GM12878 (cell line): ENCODE data around the gene SLC35G1. TPM values are rescaled to one million over a fixed set of nuclear protein-coding genes. Genes with fewer than 3 reads are reported as not detected.

Experiments
- ATAC-seq: fragments of 200-7000 bp; cut with Tn5 transposase; 3 replicates; pipeline ENCODE4 v1.9.1; 2020; ENCODE audit warnings: mild to moderate bottlenecking, moderate library complexity
- BruUV-seq: library from RNA; stranded (reverse); fragments of 400-500 nt; replicated peaks from 2 replicates; lab custom pipeline; 2021; lab: Mats Ljungman, UMichigan
- CTCF ChIA-PET: fragments of 300-600 bp; sonication (Branson Sonifier 250); formaldehyde crosslinking; extraction: SDS; loops from one replicate; lab custom pipeline; 2021; ENCODE audit warnings: inconsistent platforms; lab: Yijun Ruan, JAX
- POLR2A ChIA-PET: fragments of 350-600 bp; formaldehyde crosslinking; extraction: SDS; loops from one replicate; lab custom pipeline; 2021; ENCODE audit warnings: inconsistent platforms; lab: Charles Lee
- RAD21 ChIA-PET: fragments of 300-600 bp; sonication (Branson Sonifier 250); formaldehyde crosslinking; loops from one replicate; lab custom pipeline; 2023; ENCODE audit warnings: antibody characterized with exemption; ENCODE audit not compliant: unreplicated experiment; lab: Charles Lee
- SMC1A ChIA-PET: fragments of 300-600 bp; sonication (Branson Sonifier 250); formaldehyde crosslinking; loops from one replicate; lab custom pipeline; 2023; ENCODE audit not compliant: unreplicated experiment, uncharacterized antibody; lab: Charles Lee
- DNase-seq: peaks from one replicate; pipeline ENCODE4 v3.0.0-alpha.2; 2011; ENCODE audit warnings: low read depth, low spot score
- FAIRE-seq: peaks from 3 replicates; lab custom pipeline; 2011; peaks lifted over from hg19 to GRCh38; lab: Jason Lieb, UNC
- H2AFZ ChIP-seq: 2 replicates; pipeline ENCODE4 v1.6.0; 2011; ENCODE audit warnings: low read depth, low read length, control low read depth; ENCODE audit not compliant: control insufficient read depth
- H3K27ac ChIP-seq: 2 replicates; pipeline ENCODE4 v1.5.1; 2011; ENCODE audit warnings: control low read depth; ENCODE audit not compliant: control insufficient read depth, insufficient read depth
- H3K27me3 ChIP-seq, 2 experiments: replicated peaks in 1 of 2; 2 replicates each; pipeline versions ENCODE4 v1.6.0 to v1.6.1; 2011; ENCODE audit warnings: low read length in 1 of 2; ENCODE audit not compliant: control insufficient read depth in 2 of 2, insufficient read depth in 2 of 2
- H3K36me3 ChIP-seq, 2 experiments: 2 replicates each; pipeline ENCODE4 v1.5.1; 2011; ENCODE audit warnings: low read length in 1 of 2; ENCODE audit not compliant: control insufficient read depth in 2 of 2, insufficient read depth in 2 of 2
- H3K4me1 ChIP-seq: 2 replicates; pipeline ENCODE4 v1.6.1; 2011; ENCODE audit warnings: mild to moderate bottlenecking, low read length, moderate library complexity, mixed read lengths; ENCODE audit not compliant: control insufficient read depth, insufficient read depth
- H3K4me2 ChIP-seq: 2 replicates; pipeline ENCODE4 v1.6.0; 2011; ENCODE audit warnings: control low read depth; ENCODE audit not compliant: control insufficient read depth, insufficient read depth
- H3K4me3 ChIP-seq: fragments of 200-600 bp; sonication (generic); 2 replicates; pipeline ENCODE4 v1.5.1; 2016
- H3K79me2 ChIP-seq: 2 replicates; pipeline ENCODE4 v1.6.0; 2011; ENCODE audit warnings: low read length; ENCODE audit not compliant: control insufficient read depth, insufficient read depth
- H3K9ac ChIP-seq: 2 replicates; pipeline ENCODE4 v1.8.0; 2011; ENCODE audit warnings: low read length, control low read depth, mixed read lengths; ENCODE audit not compliant: control insufficient read depth, insufficient read depth
- H3K9me3 ChIP-seq: replicated peaks from 3 replicates; pipeline ENCODE4 v1.5.1; 2011; ENCODE audit warnings: mild to moderate bottlenecking, low read length; ENCODE audit not compliant: control insufficient read depth, insufficient read depth
- H4K20me1 ChIP-seq: 2 replicates; pipeline ENCODE4 v1.6.0; 2011; ENCODE audit not compliant: control insufficient read depth, insufficient read depth
- CHD4 ChIP-seq: fragments of 200-600 bp; sonication (generic); IDR thresholded peaks from 2 replicates; pipeline ENCODE4 v1.6.1; 2016; ENCODE audit warnings: mild to moderate bottlenecking
- EP300 ChIP-seq, 2 experiments: fragments of 150-350 bp in 1 of 2; IDR thresholded peaks; 2 replicates each; pipeline ENCODE4 v1.6.1; 2011 to 2012; ENCODE audit warnings: low read depth in 2 of 2, low read length in 2 of 2, borderline replicate concordance in 1 of 2, improper control_type of control experiment in 1 of 2, inconsistent platforms in 1 of 2; ENCODE audit not compliant: control insufficient read depth in 1 of 2
- GATAD2B ChIP-seq: fragments of 450-650 bp; conservative IDR thresholded peaks from 2 replicates; pipeline ENCODE4 v1.6.1; 2017; ENCODE audit warnings: low read depth, mild to moderate bottlenecking, moderate library complexity
- IKZF2 ChIP-seq, 2 experiments: fragments of 450-650 bp; IDR thresholded peaks; 2 replicates each; pipeline ENCODE4 v1.6.1; 2017; ENCODE audit warnings: mild to moderate bottlenecking in 2 of 2, moderate library complexity in 2 of 2
- TCF7 ChIP-seq: IDR thresholded peaks from 2 replicates; pipeline ENCODE4 v1.6.1; 2014; ENCODE audit warnings: antibody characterized with exemption, borderline replicate concordance
- ZZZ3 ChIP-seq: IDR thresholded peaks from 2 replicates; pipeline ENCODE4 v1.6.1; 2011; ENCODE audit warnings: low read depth; ENCODE audit not compliant: control insufficient read depth, insufficient read length
- WGBS: methylation state at CpG from one replicate; pipeline ENCODE4 v1.1.6; 2016; ENCODE audit warnings: low lambda C conversion rate; ENCODE audit not compliant: insufficient replicate concordance, insufficient coverage; ENCODE audit errors: missing lambda C conversion rate; 5-methylcytosine and 5-hydroxymethylcytosine counted together
- in situ Hi-C: fragments of 300-500 bp; cut with MboI; formaldehyde crosslinking; loops from 9 replicates; pipeline ENCODE4 v1.14.3; 2018; ENCODE audit warnings: mixed read lengths
- intact Hi-C: fragments of 100-400 bp; cut with micrococcal nuclease; formaldehyde crosslinking; loops from one replicate; pipeline ENCODE4 v1.14.2; 2022; ENCODE audit not compliant: unreplicated experiment
- polyA plus RNA-seq, 11 experiments: library from polyadenylated mRNA; depleted of rRNA in 4 of 11; unstranded in 6 of 11; stranded (reverse) in 5 of 11; fragments of >200 nt; fragmentation: Nextera tagmentation in 4 of 11; fragmentation: Illumina TruSeq in 1 of 11; extraction: Ambion mirVana in 4 of 11; extraction: Trizol in 1 of 11; gene quantifications; 1 replicate in 1 of 11; 2 replicates in 10 of 11; pipeline versions ENCODE4 v1.2.1 to v1.2.3, GENCODE V29; 2011 to 2016; ENCODE audit warnings: inconsistent platforms in 2 of 11, missing spikeins in 2 of 11, low read depth in 1 of 11
- total RNA-seq, 4 experiments: library from RNA; depleted of rRNA in 3 of 4; stranded (reverse); fragments of >200 nt in 3 of 4; fragmentation: Illumina TruSeq in 1 of 4; extraction: Trizol in 1 of 4; gene quantifications; 2 replicates each; pipeline versions ENCODE4 v1.2.1 to v1.2.3, GENCODE V29; 2013 to 2021
- TF ChIP-seq, protein P1 (sequence below): fragments of 450-650 bp; formaldehyde crosslinking; IDR thresholded peaks from 2 replicates; pipeline ENCODE4 v1.4.0; 2020; ENCODE audit warnings: mild to moderate bottlenecking, moderate library complexity
- TF ChIP-seq, protein P2 (sequence below): fragments of 450-650 bp; IDR thresholded peaks from 2 replicates; pipeline ENCODE4 v1.6.1; 2018; ENCODE audit warnings: mild to moderate bottlenecking, low read depth, moderate library complexity; ENCODE audit not compliant: partially characterized antibody

The SLC35G1 gene
- total and polyA plus RNA-seq, 10 of the 15 experiments (the other 5 are each of a cell fraction or from before 2014, with no cell fraction given) = 1.7 to 8.8 (median 6.7) TPM

DNA sequence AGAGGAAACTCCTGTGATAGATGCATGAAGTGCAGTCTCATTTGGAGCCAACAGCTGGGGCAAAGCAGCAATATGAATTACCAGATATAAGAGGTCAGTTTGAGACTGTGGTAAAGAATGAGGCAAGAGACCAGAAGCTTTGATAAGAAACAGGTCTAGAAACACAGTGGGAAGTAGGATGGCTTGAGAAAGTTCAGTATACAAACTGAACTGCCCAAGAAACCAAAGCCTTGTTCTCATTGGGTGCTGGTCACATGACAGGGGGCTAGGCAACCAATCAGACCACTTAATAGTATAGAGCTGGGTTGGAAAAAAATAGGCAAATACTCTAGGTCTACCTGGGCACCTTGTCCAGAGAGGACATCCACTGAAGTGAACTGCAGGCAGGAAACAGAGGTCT is 53.7 kb downstream of the SLC35G1 start (continued):
- TF ChIP-seq, protein P1, sequence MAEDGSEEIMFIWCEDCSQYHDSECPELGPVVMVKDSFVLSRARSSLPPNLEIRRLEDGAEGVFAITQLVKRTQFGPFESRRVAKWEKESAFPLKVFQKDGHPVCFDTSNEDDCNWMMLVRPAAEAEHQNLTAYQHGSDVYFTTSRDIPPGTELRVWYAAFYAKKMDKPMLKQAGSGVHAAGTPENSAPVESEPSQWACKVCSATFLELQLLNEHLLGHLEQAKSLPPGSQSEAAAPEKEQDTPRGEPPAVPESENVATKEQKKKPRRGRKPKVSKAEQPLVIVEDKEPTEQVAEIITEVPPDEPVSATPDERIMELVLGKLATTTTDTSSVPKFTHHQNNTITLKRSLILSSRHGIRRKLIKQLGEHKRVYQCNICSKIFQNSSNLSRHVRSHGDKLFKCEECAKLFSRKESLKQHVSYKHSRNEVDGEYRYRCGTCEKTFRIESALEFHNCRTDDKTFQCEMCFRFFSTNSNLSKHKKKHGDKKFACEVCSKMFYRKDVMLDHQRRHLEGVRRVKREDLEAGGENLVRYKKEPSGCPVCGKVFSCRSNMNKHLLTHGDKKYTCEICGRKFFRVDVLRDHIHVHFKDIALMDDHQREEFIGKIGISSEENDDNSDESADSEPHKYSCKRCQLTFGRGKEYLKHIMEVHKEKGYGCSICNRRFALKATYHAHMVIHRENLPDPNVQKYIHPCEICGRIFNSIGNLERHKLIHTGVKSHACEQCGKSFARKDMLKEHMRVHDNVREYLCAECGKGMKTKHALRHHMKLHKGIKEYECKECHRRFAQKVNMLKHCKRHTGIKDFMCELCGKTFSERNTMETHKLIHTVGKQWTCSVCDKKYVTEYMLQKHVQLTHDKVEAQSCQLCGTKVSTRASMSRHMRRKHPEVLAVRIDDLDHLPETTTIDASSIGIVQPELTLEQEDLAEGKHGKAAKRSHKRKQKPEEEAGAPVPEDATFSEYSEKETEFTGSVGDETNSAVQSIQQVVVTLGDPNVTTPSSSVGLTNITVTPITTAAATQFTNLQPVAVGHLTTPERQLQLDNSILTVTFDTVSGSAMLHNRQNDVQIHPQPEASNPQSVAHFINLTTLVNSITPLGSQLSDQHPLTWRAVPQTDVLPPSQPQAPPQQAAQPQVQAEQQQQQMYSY = no peak
- TF ChIP-seq IKZF2 (IDR thresholded peaks at IDR 0.05) = no peak

DNA sequence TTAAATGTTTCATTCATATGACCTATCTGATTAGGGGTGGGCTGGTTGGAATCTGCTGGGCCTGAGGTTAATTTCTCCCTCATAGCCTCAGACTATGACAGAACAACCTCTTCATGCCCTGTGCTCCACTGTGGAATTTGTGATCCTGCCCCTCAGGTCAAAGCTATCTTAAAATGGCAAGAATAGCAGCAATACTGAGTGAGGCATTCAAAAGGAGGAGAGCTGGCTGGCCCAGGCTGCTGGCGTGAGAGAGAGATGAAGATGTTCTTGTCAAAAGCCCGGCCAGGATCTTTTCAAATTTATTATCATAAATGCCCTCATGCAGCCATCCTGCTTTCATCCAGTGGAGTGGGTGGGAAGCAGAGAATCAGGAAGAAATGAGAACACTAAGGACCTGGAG is 58.1 kb downstream of the SLC35G1 start:
- 17% methylated on average over 2 of the region's 2 CpGs for WGBS
- TF ChIP-seq TCF7 = no peak
- TF ChIP-seq CHD4 = no peak
- no peak for TF ChIP-seq ZZZ3
- TF ChIP-seq IKZF2 (IDR thresholded peaks at IDR 0.05) = no peak
- TF ChIP-seq, protein P2, sequence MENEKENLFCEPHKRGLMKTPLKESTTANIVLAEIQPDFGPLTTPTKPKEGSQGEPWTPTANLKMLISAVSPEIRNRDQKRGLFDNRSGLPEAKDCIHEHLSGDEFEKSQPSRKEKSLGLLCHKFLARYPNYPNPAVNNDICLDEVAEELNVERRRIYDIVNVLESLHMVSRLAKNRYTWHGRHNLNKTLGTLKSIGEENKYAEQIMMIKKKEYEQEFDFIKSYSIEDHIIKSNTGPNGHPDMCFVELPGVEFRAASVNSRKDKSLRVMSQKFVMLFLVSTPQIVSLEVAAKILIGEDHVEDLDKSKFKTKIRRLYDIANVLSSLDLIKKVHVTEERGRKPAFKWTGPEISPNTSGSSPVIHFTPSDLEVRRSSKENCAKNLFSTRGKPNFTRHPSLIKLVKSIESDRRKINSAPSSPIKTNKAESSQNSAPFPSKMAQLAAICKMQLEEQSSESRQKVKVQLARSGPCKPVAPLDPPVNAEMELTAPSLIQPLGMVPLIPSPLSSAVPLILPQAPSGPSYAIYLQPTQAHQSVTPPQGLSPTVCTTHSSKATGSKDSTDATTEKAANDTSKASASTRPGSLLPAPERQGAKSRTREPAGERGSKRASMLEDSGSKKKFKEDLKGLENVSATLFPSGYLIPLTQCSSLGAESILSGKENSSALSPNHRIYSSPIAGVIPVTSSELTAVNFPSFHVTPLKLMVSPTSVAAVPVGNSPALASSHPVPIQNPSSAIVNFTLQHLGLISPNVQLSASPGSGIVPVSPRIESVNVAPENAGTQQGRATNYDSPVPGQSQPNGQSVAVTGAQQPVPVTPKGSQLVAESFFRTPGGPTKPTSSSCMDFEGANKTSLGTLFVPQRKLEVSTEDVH = no peak
- no peak for TF ChIP-seq EP300 (IDR thresholded peaks at IDR 0.05; ENCODE audit: borderline replicate concordance in 1 of 2, control insufficient read depth in 1 of 2, low read depth in 2 of 2, low read length in 2 of 2)
- no peak for TF ChIP-seq GATAD2B
- DNase-seq (no peak), FAIRE-seq (no peak), ATAC-seq (no peak)
- in situ Hi-C loops (no loop called here), intact Hi-C loops (no loop called here)
- Histone ChIP-seq H4K20me1 (no peaks in the 10 kb centered on the region), H3K4me2 (no peak overlapping the region), H3K9ac (no peak overlapping the region), H3K36me3 (no peaks in the 10 kb centered on the region), H3K79me2 (no peaks in the 10 kb centered on the region), H2AFZ (no peak overlapping the region), H3K4me3 (no peak overlapping the region), H3K27me3 (no peaks in the 10 kb centered on the region), H3K4me1 (no peaks in the 10 kb centered on the region), H3K9me3 (no peaks in the 10 kb centered on the region), H3K27ac (no peak overlapping the region)
- ChIA-PET POLR2A (no interaction called here), SMC1A (no interaction called here), CTCF (no interaction called here), RAD21 (no interaction called here)
- BruUV-seq = no TSS peak
